ENCODE data around the gene LIPN.

DNA sequence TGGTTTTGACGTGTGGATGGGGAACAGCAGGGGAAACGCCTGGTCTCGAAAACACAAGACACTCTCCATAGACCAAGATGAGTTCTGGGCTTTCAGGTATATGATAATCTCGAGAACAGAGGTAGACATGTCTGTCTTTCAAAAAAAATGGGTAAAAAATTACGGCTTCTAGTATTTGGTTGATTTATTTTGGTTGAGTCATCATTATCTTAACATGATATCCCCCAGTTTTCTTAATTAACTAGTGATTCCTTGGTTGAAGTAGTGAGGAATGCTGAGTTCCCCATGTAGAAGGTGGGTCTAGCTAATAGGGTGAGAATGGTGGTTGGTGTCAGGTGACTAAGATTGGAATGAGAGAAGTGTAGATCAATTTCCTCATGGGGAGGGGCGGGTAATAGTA, 53.4 kb downstream of the LIPN start:
- TF ChIP-seq, protein P1, sequence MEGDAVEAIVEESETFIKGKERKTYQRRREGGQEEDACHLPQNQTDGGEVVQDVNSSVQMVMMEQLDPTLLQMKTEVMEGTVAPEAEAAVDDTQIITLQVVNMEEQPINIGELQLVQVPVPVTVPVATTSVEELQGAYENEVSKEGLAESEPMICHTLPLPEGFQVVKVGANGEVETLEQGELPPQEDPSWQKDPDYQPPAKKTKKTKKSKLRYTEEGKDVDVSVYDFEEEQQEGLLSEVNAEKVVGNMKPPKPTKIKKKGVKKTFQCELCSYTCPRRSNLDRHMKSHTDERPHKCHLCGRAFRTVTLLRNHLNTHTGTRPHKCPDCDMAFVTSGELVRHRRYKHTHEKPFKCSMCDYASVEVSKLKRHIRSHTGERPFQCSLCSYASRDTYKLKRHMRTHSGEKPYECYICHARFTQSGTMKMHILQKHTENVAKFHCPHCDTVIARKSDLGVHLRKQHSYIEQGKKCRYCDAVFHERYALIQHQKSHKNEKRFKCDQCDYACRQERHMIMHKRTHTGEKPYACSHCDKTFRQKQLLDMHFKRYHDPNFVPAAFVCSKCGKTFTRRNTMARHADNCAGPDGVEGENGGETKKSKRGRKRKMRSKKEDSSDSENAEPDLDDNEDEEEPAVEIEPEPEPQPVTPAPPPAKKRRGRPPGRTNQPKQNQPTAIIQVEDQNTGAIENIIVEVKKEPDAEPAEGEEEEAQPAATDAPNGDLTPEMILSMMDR (IDR thresholded peaks at IDR 0.05; ENCODE audit: borderline replicate concordance, extremely low read depth, low read length, poor library complexity, severe bottlenecking): no peak
- no peak for TF ChIP-seq EZH2 (IDR thresholded peaks at IDR 0.05; ENCODE audit: borderline replicate concordance, low read depth, low read length, severe bottlenecking)
